Measurements from ENCODE around the gene KIAA0930.
"Not testable (repeated sequence)": the region's sequence is repeated elsewhere in the genome, so short reads cannot be mapped to it uniquely, and the experiment has no call there.

The KIAA0930 gene

DNA sequence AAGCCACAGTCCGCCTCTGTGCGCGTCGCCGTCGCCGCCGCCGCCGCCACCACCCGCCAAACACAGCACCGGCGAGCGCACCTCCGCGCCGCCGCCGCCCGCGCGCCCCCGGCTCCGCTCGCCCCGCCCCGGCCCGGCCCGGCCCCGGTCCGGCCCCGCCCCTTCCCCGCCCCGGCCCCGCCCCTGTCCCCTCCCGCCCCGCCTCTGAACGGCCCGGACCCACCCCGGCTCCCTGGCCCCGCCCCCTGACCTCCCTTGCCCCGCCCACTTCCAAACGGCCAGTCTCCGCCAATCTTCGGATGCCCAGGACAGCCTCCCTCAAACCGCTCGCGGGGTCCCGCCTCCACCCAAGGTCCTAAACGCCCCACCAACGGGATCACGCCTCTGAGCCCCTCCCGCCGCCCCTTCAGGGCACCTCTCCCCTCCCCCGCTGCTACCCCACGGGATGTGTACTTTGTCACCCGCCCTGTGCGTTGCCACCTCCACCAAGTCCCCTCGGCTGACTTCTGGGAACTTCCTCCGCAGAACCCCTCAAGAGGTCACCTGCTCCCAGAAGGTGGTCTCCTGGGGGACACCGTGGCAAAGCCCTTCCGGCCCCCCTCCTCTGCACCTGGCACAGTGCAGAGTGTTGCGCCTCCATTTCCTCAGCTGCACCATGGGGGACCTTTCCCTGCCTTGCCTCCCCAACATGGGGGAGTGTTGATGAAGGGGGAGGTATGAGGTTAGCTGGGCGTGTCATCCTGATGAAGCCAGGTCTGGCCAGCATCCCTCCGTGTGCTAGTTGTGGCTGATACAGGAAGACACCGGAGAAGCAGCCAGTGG is at the start of gene KIAA0930:
Gene KIAA0930 (minus strand): TSS at position 85 of the 822 bp plus-strand sequence. CDS start 191 bp downstream, outside the sequence.
- Histone ChIP-seq H3K4me1 (ENCODE audit: control insufficient read depth, insufficient read depth, low read length) (peaks cover 17% of the 10 kb centered on the region), H3K9me3 (ENCODE audit: control insufficient read depth in 2 of 2, low read length in 2 of 2) (no peaks in the 10 kb centered on the region), H3K27me3 (ENCODE audit: control insufficient read depth in 1 of 2, insufficient read depth in 2 of 2, low read length in 2 of 2) (no peaks in the 10 kb centered on the region), H3K9ac (ENCODE audit: low read length in 2 of 2) (peak within 1 kb of the TSS; percentile 62 to 66), H3K4me3 (ENCODE audit: low read length in 2 of 2) (peak within 1 kb of the TSS; percentile 70 to 78), H3K36me3 (ENCODE audit: control insufficient read depth in 2 of 2, insufficient read depth in 2 of 2, low read length in 2 of 2) (peaks cover 2 to 5% of the 10 kb centered on the region in 2 donors), H3K27ac (ENCODE audit: low read length) (peak within 1 kb of the TSS; percentile 46)

DNA sequence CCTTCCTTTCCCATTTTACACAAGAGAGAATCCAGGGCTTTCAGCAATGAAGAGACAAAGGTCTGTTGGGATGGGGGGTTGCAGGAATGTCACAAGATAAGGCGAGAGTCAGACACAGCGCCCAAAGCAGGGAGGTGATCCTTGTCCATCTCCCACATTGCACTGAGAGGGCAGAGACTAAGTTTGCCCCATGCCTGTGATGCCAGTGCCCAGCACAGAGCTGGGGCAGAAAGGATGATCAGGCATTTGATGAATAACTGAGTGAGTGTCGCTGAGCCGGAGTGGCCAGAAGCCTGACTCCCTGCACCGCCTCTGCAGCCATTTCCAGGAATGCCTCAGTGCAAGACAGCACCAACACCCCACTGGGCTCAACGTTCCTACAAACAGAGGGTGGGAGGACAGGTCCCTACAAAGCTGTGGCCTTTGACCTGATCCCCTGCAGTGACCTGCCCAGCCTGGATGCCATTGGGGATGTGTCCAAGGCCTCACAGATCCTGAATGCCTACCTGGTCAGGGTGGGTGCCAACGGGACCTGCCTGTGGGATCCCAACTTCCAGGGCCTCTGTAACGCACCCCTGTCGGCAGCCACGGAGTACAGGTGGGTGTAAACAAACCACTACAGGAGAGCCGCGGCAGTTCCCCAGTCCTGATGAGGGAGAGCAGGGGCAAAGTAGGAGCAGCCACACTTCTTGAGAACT is 46.3 kb upstream of the KIAA0930 start:
- Histone ChIP-seq H3K9me3 (ENCODE audit: control insufficient read depth in 2 of 2, low read length in 2 of 2) (no peaks in the 10 kb centered on the region), H3K27ac (ENCODE audit: low read length) (no peak overlapping the region), H3K9ac (ENCODE audit: low read length in 2 of 2) (no peak overlapping the region), H3K27me3 (ENCODE audit: control insufficient read depth in 1 of 2, insufficient read depth in 2 of 2, low read length in 2 of 2) (peaks cover 9 to 12% of the 10 kb centered on the region in 2 donors), H3K36me3 (ENCODE audit: control insufficient read depth in 2 of 2, insufficient read depth in 2 of 2, low read length in 2 of 2) (no peaks in the 10 kb centered on the region), H3K4me3 (ENCODE audit: low read length in 2 of 2) (no peak overlapping the region), H3K4me1 (ENCODE audit: control insufficient read depth, insufficient read depth, low read length) (peaks cover 11% of the 10 kb centered on the region)

DNA sequence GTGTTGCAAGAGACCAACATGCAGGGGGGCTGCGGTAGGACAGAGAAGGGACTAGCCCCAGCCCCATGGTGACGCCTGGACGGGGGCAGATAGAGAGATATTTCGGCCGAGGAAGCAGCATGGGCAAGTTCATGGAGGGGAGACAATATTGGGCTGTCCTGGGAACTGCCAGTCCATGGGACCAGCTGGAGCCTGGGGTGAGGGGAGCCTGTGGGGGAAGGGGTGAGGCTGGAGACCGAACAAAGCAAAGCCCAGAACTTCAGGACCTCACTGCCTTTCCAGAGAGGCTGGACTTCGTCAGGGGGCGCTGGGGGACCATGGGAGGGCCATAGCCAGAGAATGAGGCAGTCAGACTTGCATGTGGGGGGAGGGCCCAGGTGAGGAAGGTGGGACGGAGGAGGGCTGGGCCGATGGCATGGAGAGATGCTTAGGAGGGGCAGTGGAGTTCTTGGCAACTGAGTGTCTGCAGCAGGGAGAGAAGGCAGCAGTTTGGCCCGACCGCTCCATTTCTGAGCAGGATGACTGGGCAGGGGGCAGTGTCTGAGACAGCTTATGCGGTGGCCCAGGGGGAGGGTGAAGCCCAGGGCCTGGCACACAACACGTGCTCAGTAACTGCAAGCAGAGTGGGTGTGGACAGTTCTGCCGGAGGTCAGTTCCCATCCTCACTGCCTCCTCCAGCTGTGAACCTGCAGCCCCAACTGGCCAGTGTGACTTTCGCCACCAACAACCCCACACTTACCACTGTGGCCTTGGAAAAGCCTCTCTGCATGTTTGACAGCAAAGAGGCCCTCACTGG is 44.8 kb upstream of the KIAA0930 start:
- Histone ChIP-seq H3K4me1 (ENCODE audit: control insufficient read depth, insufficient read depth, low read length) (peaks cover 11% of the 10 kb centered on the region), H3K4me3 (ENCODE audit: low read length in 2 of 2) (peak overlapping the region; percentile 12 to 57), H3K9me3 (ENCODE audit: control insufficient read depth in 2 of 2, low read length in 2 of 2) (no peaks in the 10 kb centered on the region), H3K9ac (ENCODE audit: low read length in 2 of 2) (peak overlapping the region in 1 of 2 donors; percentile 5), H3K27me3 (ENCODE audit: control insufficient read depth in 1 of 2, insufficient read depth in 2 of 2, low read length in 2 of 2) (peaks cover 9 to 11% of the 10 kb centered on the region in 2 donors), H3K27ac (ENCODE audit: low read length) (no peak overlapping the region), H3K36me3 (ENCODE audit: control insufficient read depth in 2 of 2, insufficient read depth in 2 of 2, low read length in 2 of 2) (no peaks in the 10 kb centered on the region)

DNA sequence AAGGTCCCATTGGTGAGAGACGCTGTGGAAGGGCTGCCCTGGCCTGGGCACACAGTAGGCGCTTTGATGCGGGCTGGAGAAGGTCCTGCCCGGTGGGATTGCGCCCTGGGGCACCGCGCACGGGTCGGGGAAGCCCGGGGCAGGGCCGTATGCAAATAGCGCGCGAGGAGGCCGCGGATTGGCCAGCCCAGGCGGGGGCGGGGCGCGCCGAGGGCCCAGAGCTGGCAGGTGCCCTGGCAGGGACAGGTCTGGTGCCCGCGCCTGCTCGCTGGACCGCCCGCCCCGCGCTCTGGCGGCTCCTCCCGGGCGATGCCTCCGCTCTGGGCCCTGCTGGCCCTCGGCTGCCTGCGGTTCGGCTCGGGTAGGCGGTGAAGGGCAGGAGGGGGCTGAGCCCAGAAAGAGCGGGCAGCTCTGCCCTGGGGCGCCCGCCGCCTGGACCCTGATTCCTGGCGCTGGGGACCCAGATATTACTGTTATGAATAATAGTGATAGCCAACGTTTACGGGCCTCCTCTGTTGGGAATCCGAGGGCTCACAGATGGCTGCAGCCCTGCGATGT is 44.1 kb upstream of the KIAA0930 start, which contains the start of gene UPK3A:
Gene UPK3A (plus strand): TSS at position 245 of the 558 bp plus-strand sequence. CDS start 65 bp downstream, at position 310.
- H3K27me3 ChIP-seq (ENCODE audit: control insufficient read depth in 1 of 2, insufficient read depth in 2 of 2, low read length in 2 of 2), result peaks cover 6 to 10% of the 10 kb centered on the region in 2 donors
- peak within 1 kb of the TSS; percentile 22 to 57 for H3K4me3 ChIP-seq (ENCODE audit: low read length in 2 of 2)
- peak within 1 kb of the TSS; percentile 28 to 29 for H3K9ac ChIP-seq (ENCODE audit: low read length in 2 of 2)
- no peaks in the 10 kb centered on the region for H3K9me3 ChIP-seq (ENCODE audit: control insufficient read depth in 2 of 2, low read length in 2 of 2)
- peaks cover 12% of the 10 kb centered on the region for H3K4me1 ChIP-seq (ENCODE audit: control insufficient read depth, insufficient read depth, low read length)
- H3K27ac ChIP-seq (ENCODE audit: low read length), result no peak within 1 kb of the TSS
- no peaks in the 10 kb centered on the region for H3K36me3 ChIP-seq (ENCODE audit: control insufficient read depth in 2 of 2, insufficient read depth in 2 of 2, low read length in 2 of 2)

DNA sequence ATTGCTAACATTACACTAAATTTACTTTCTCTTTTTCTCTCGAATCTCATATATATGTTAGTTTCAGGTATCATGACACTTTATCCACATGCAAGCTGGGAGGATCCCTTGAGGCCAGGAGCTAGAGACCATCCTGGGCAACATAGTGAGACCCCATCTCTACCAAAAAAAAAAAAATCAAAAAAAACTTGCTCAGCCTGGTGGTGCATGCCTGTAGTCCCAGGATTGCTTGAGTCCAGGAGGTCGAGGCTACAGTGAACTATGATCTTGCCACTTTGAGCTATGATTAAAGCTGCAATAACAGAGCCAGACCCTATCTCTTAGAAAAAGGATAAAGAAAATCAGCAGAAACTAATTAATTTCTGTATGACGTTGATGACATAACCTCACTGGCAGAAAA is 40.3 kb upstream of the KIAA0930 start:
- H3K4me1 ChIP-seq (ENCODE audit: control insufficient read depth, insufficient read depth, low read length), result peaks cover 20% of the 10 kb centered on the region
- H3K27ac ChIP-seq (ENCODE audit: low read length), result no peak overlapping the region
- peaks cover 4 to 10% of the 10 kb centered on the region in 2 donors for H3K27me3 ChIP-seq (ENCODE audit: control insufficient read depth in 1 of 2, insufficient read depth in 2 of 2, low read length in 2 of 2)
- no peaks in the 10 kb centered on the region for H3K9me3 ChIP-seq (ENCODE audit: control insufficient read depth in 2 of 2, low read length in 2 of 2)
- no peak overlapping the region for H3K9ac ChIP-seq (ENCODE audit: low read length in 2 of 2)
- H3K4me3 ChIP-seq (ENCODE audit: low read length in 2 of 2), result no peak overlapping the region
- H3K36me3 ChIP-seq (ENCODE audit: control insufficient read depth in 2 of 2, insufficient read depth in 2 of 2, low read length in 2 of 2), result no peaks in the 10 kb centered on the region

DNA sequence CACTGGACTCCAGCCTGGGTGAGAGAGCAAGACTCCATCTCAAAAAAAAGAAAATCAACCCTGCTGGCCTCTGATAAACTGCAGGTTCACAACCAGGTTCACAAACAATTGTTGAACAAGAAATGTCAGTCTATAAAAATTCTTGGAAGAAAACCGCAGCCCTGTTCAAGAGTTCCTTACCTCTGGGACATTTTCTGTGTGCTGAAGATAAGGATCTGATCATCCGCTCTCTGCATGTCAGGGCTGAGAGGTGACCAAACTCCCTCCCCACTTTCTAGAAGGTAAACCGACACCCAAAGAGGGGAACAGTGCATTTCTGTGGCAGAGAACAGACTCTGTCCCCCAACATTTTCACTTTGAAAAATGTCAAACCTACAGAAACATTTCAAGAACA is 39.9 kb upstream of the KIAA0930 start:
- no peak overlapping the region for H3K4me3 ChIP-seq (ENCODE audit: low read length in 2 of 2)
- peaks cover 4 to 10% of the 10 kb centered on the region in 2 donors for H3K27me3 ChIP-seq (ENCODE audit: control insufficient read depth in 1 of 2, insufficient read depth in 2 of 2, low read length in 2 of 2)
- no peaks in the 10 kb centered on the region for H3K9me3 ChIP-seq (ENCODE audit: control insufficient read depth in 2 of 2, low read length in 2 of 2)
- no peak overlapping the region for H3K9ac ChIP-seq (ENCODE audit: low read length in 2 of 2)
- H3K36me3 ChIP-seq (ENCODE audit: control insufficient read depth in 2 of 2, insufficient read depth in 2 of 2, low read length in 2 of 2), result no peaks in the 10 kb centered on the region
- H3K27ac ChIP-seq (ENCODE audit: low read length), result no peak overlapping the region
- H3K4me1 ChIP-seq (ENCODE audit: control insufficient read depth, insufficient read depth, low read length), result peaks cover 20% of the 10 kb centered on the region

DNA sequence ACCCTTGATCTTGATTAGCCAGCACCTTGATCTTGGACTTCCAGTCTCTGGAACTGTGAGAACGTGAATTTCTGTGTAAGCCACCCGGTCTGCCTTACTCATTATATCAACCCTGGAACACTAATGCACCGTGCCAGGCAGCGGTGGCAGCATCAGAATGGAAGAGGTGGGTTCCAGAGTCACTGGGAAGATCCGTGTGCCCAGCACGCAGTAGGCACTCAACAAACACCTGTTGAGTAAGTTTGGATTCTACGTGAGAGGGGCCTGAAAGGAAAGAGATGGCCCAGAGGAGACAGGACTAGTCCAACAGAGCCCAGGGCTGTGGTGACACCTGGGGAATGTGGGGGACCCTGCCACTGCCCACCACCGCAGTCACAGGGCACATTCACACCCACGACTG is 37.4 kb upstream of the KIAA0930 start:
- Histone ChIP-seq H3K4me1 (ENCODE audit: control insufficient read depth, insufficient read depth, low read length) (peaks cover 9% of the 10 kb centered on the region), H3K9ac (ENCODE audit: low read length in 2 of 2) (no peak overlapping the region), H3K27me3 (ENCODE audit: control insufficient read depth in 1 of 2, insufficient read depth in 2 of 2, low read length in 2 of 2) (peaks cover 0 to 2% of the 10 kb centered on the region in 2 donors), H3K4me3 (ENCODE audit: low read length in 2 of 2) (no peak overlapping the region), H3K9me3 (ENCODE audit: control insufficient read depth in 2 of 2, low read length in 2 of 2) (no peaks in the 10 kb centered on the region), H3K27ac (ENCODE audit: low read length) (no peak overlapping the region), H3K36me3 (ENCODE audit: control insufficient read depth in 2 of 2, insufficient read depth in 2 of 2, low read length in 2 of 2) (no peaks in the 10 kb centered on the region)

DNA sequence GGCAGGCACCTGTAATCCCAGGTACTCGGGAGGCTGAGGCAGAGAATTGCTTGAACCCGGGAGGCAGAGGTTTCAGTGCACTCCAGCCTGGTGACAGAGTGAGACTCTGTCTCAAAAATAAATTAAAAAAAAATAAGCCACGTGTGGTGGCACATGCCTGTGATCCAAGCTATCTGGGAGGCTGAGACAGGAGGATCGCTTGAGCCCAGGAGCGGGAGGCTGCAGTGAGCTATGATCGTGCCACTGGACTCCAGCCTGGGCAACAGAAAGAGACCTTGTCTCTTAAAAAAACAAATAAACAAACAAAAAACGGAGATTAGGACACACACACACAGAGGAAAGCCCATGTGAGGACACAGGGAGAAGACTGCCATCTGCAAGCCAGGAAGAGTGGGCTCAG is 37.0 kb upstream of the KIAA0930 start:
- H3K36me3 ChIP-seq (ENCODE audit: control insufficient read depth in 2 of 2, insufficient read depth in 2 of 2, low read length in 2 of 2); H3K9me3 ChIP-seq (ENCODE audit: control insufficient read depth in 2 of 2, low read length in 2 of 2); H3K4me3 ChIP-seq (ENCODE audit: low read length in 2 of 2); H3K27me3 ChIP-seq (ENCODE audit: control insufficient read depth in 1 of 2, insufficient read depth in 2 of 2, low read length in 2 of 2); H3K9ac ChIP-seq (ENCODE audit: low read length in 2 of 2); H3K27ac ChIP-seq (ENCODE audit: low read length); H3K4me1 ChIP-seq (ENCODE audit: control insufficient read depth, insufficient read depth, low read length): not testable (repeated sequence)

DNA sequence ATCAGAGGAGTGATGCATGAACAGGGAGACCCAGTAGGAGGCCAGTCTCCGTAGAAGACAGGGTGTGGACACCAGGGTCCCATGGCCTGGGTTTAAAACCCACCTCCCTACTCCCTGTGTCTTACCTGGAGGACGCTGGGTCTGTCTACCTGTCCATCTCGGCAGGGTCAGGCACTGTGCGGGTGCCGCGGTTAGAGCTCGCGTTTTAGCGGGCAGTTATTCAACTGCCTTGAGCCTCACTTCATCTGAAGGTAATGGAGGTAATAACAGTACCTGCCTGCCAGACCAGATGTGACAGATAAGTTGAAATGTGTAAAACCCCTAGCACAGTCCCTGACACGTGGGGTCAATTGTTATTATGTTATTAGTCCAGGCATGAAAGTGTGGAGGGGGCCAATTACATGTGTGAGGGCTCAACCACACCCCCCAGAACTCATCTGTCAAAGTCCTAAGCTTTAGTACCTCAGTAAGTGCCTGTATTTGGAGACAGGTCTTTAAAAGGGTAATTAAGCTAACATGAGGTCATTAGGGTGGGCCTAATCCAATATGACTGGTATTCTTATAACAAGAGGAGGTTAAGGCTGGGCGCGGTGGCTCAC is 35.9 kb upstream of the KIAA0930 start:
- Histone ChIP-seq H3K4me3 (ENCODE audit: low read length in 2 of 2) (no peak overlapping the region), H3K36me3 (ENCODE audit: control insufficient read depth in 2 of 2, insufficient read depth in 2 of 2, low read length in 2 of 2) (no peaks in the 10 kb centered on the region), H3K27ac (ENCODE audit: low read length) (no peak overlapping the region), H3K9me3 (ENCODE audit: control insufficient read depth in 2 of 2, low read length in 2 of 2) (no peaks in the 10 kb centered on the region), H3K9ac (ENCODE audit: low read length in 2 of 2) (no peak overlapping the region), H3K4me1 (ENCODE audit: control insufficient read depth, insufficient read depth, low read length) (peaks cover 17% of the 10 kb centered on the region), H3K27me3 (ENCODE audit: control insufficient read depth in 1 of 2, insufficient read depth in 2 of 2, low read length in 2 of 2) (peaks cover 0 to 2% of the 10 kb centered on the region in 2 donors)

All from stomach smooth muscle (tissue), 2 donors.